HepG2 (cell line): ENCODE results near the gene DNAJC8. TPM values are rescaled to one million over a fixed set of nuclear protein-coding genes. Genes with fewer than 3 reads are reported as not detected.

Experiments used
- HDAC1 ChIP-seq: sonication (generic); formaldehyde crosslinking; IDR thresholded peaks from 2 replicates; pipeline ENCODE4 v1.5.1; 2020; ENCODE audit warnings: mild to moderate bottlenecking, missing genetic modification reagents
- LCORL ChIP-seq, 2 experiments: fragments of 450-650 bp in 1 of 2; sonication (generic) in 1 of 2; formaldehyde crosslinking in 1 of 2; IDR thresholded peaks; 2 replicates each; pipeline versions ENCODE4 v1.5.0 to v1.6.1; 2017 to 2020; ENCODE audit warnings: antibody characterized with exemption in 1 of 2, missing genetic modification reagents in 1 of 2
- MAFK ChIP-seq, 2 experiments: IDR thresholded peaks in 1 of 2; conservative IDR thresholded peaks in 1 of 2; 2 replicates each; pipeline ENCODE4 v1.6.1; 2011; ENCODE audit warnings: improper control_type of control experiment in 2 of 2, low read length in 2 of 2
- NCOR1 ChIP-seq: fragments of 200-600 bp; sonication (generic); IDR thresholded peaks from 2 replicates; pipeline ENCODE4 v1.7.0; 2017; ENCODE audit warnings: antibody characterized with exemption, low read length, borderline replicate concordance
- PHF21A ChIP-seq: sonication (generic); formaldehyde crosslinking; IDR thresholded peaks from 2 replicates; pipeline ENCODE4 v1.5.0; 2020; ENCODE audit warnings: mild to moderate bottlenecking, missing genetic modification reagents
- RXRA ChIP-seq: sonication (generic); formaldehyde crosslinking; IDR thresholded peaks from 2 replicates; pipeline ENCODE4 v1.5.1; 2020; ENCODE audit warnings: missing genetic modification reagents
- SAP130 ChIP-seq: IDR thresholded peaks from 2 replicates; pipeline ENCODE4 v1.6.1; 2016; ENCODE audit warnings: low read depth
- SOX13 ChIP-seq, 3 experiments: fragments of 450-650 bp in 1 of 3; sonication (generic) in 1 of 3; formaldehyde crosslinking in 1 of 3; IDR thresholded peaks in 2 of 3; conservative IDR thresholded peaks in 1 of 3; 2 replicates each; pipeline versions ENCODE4 v1.5.0 to v1.6.1; 2016 to 2020; ENCODE audit warnings: antibody characterized with exemption in 1 of 3, mild to moderate bottlenecking in 1 of 3, missing compliant biosample characterization in 1 of 3, missing genetic modification reagents in 1 of 3, moderate library complexity in 1 of 3
- SOX5 ChIP-seq: IDR thresholded peaks from 2 replicates; pipeline ENCODE4 v1.6.1; 2016; ENCODE audit warnings: borderline replicate concordance
- ZKSCAN5 ChIP-seq: sonication (generic); formaldehyde crosslinking; IDR thresholded peaks from 2 replicates; pipeline ENCODE4 v1.5.1; 2020; ENCODE audit warnings: mild to moderate bottlenecking, missing genetic modification reagents
- ZMYM3 ChIP-seq: sonication (generic); formaldehyde crosslinking; IDR thresholded peaks from 2 replicates; pipeline ENCODE4 v1.5.1; 2020; ENCODE audit warnings: mild to moderate bottlenecking, missing genetic modification reagents
- ZNF749 ChIP-seq: sonication (generic); formaldehyde crosslinking; IDR thresholded peaks from 2 replicates; pipeline ENCODE4 v1.8.0; 2022; ENCODE audit warnings: mild to moderate bottlenecking, missing genetic modification reagents, moderate library complexity, borderline replicate concordance
- polyA plus RNA-seq, 8 experiments: library from polyadenylated mRNA; depleted of rRNA in 3 of 8; stranded (reverse) in 7 of 8; unstranded in 1 of 8; fragments of >200 nt; fragmentation: Illumina TruSeq in 4 of 8; extraction: Trizol in 4 of 8; gene quantifications; 2 replicates each; pipeline versions ENCODE4 v1.2.1 to v1.2.3, GENCODE V29; 2011 to 2016; ENCODE audit warnings: low read depth in 4 of 8, missing spikeins in 1 of 8, mixed read lengths in 1 of 8; ENCODE audit not compliant: insufficient read depth in 1 of 8
- total RNA-seq, 5 experiments: library from RNA; depleted of rRNA; stranded (reverse); fragments of >200 nt; fragmentation: Illumina TruSeq; extraction: Trizol; gene quantifications; 2 replicates each; pipeline ENCODE4 v1.2.3, GENCODE V29; 2016; ENCODE audit warnings: low read depth in 1 of 5
- TF ChIP-seq, protein P1 (sequence below): sonication (generic); formaldehyde crosslinking; IDR thresholded peaks from 2 replicates; pipeline ENCODE4 v1.5.0; 2020; ENCODE audit warnings: mild to moderate bottlenecking, missing genetic modification reagents, borderline replicate concordance
- TF ChIP-seq, protein P2 (sequence below): IDR thresholded peaks from 2 replicates; pipeline ENCODE4 v1.6.1; 2016; ENCODE audit warnings: missing genetic modification reagents, missing compliant biosample characterization
- TF ChIP-seq, protein P3 (sequence below): sonication (generic); formaldehyde crosslinking; IDR thresholded peaks from 2 replicates; pipeline ENCODE4 v1.9.0; 2021; ENCODE audit warnings: missing genetic modification reagents, borderline replicate concordance
- TF ChIP-seq, protein P4 (sequence below): sonication (generic); formaldehyde crosslinking; IDR thresholded peaks from 2 replicates; pipeline ENCODE4 v1.4.0; 2020; ENCODE audit warnings: missing genetic modification reagents, mild to moderate bottlenecking, borderline replicate concordance
- TF ChIP-seq, protein P5 (sequence below): sonication (generic); formaldehyde crosslinking; conservative IDR thresholded peaks from 2 replicates; pipeline ENCODE4 v1.4.0; 2020; ENCODE audit warnings: mild to moderate bottlenecking, missing genetic modification reagents, moderate library complexity

DNAJC8 gene
- total and polyA plus RNA-seq, 2 of the 13 experiments (the other 11 are each of a cell fraction or from before 2014, with no cell fraction given) = 54.5 to 126 TPM

DNA sequence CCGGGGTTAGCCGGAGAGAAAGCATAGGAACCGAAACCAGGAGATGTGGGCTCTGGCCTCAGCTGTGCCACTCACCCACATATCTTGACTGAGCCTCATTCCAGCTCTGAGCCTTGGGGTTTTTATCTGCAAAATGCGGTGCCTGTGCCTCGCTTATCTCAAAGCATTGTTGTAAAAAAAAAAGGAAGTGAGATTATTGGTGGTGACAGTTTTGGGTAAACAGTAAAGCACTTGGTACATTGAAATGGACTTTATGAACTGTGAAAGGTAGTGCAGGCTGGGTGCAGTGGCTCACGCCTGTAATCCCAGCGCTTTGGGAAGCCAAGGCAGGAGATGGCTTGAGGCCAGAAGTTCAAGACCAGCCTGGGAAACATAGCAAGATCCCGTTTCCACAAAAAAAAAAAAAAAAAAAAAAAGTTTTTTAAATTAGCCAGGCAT lies 60.1 kb downstream of the DNAJC8 start (continued):
- TF ChIP-seq, protein P1, sequence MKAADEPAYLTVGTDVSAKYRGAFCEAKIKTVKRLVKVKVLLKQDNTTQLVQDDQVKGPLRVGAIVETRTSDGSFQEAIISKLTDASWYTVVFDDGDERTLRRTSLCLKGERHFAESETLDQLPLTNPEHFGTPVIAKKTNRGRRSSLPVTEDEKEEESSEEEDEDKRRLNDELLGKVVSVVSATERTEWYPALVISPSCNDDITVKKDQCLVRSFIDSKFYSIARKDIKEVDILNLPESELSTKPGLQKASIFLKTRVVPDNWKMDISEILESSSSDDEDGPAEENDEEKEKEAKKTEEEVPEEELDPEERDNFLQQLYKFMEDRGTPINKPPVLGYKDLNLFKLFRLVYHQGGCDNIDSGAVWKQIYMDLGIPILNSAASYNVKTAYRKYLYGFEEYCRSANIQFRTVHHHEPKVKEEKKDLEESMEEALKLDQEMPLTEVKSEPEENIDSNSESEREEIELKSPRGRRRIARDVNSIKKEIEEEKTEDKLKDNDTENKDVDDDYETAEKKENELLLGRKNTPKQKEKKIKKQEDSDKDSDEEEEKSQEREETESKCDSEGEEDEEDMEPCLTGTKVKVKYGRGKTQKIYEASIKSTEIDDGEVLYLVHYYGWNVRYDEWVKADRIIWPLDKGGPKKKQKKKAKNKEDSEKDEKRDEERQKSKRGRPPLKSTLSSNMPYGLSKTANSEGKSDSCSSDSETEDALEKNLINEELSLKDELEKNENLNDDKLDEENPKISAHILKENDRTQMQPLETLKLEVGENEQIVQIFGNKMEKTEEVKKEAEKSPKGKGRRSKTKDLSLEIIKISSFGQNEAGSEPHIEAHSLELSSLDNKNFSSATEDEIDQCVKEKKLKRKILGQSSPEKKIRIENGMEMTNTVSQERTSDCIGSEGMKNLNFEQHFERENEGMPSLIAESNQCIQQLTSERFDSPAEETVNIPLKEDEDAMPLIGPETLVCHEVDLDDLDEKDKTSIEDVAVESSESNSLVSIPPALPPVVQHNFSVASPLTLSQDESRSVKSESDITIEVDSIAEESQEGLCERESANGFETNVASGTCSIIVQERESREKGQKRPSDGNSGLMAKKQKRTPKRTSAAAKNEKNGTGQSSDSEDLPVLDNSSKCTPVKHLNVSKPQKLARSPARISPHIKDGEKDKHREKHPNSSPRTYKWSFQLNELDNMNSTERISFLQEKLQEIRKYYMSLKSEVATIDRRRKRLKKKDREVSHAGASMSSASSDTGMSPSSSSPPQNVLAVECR (CRISPR knock-in tag) = no peak
- TF ChIP-seq ZNF749 (CRISPR knock-in tag) = no peak
- TF ChIP-seq PHF21A (CRISPR knock-in tag) = 0 out of 2 replicates have a peak, but pooled peaks have one; percentile 24
- TF ChIP-seq, protein P2, sequence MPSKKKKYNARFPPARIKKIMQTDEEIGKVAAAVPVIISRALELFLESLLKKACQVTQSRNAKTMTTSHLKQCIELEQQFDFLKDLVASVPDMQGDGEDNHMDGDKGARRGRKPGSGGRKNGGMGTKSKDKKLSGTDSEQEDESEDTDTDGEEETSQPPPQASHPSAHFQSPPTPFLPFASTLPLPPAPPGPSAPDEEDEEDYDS (CRISPR knock-in tag) = peak; percentile 28; the same call in 1 of the 2 replicates
- TF ChIP-seq SAP130 (CRISPR knock-in tag) = peak; percentile 27; the same call in 1 of the 2 replicates
- TF ChIP-seq, protein P3, sequence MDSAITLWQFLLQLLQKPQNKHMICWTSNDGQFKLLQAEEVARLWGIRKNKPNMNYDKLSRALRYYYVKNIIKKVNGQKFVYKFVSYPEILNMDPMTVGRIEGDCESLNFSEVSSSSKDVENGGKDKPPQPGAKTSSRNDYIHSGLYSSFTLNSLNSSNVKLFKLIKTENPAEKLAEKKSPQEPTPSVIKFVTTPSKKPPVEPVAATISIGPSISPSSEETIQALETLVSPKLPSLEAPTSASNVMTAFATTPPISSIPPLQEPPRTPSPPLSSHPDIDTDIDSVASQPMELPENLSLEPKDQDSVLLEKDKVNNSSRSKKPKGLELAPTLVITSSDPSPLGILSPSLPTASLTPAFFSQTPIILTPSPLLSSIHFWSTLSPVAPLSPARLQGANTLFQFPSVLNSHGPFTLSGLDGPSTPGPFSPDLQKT (CRISPR knock-in tag) = no peak
- TF ChIP-seq RXRA (CRISPR knock-in tag) = no peak
- no peak for TF ChIP-seq MAFK (conservative IDR thresholded peaks at IDR 0.05 in 1 of 2, IDR thresholded peaks at IDR 0.05 in 1 of 2; ENCODE audit: low read length in 2 of 2)
- peak; percentile 57; the same call in 1 of the 2 replicates for TF ChIP-seq ZMYM3 (CRISPR knock-in tag)
- TF ChIP-seq, protein P4, sequence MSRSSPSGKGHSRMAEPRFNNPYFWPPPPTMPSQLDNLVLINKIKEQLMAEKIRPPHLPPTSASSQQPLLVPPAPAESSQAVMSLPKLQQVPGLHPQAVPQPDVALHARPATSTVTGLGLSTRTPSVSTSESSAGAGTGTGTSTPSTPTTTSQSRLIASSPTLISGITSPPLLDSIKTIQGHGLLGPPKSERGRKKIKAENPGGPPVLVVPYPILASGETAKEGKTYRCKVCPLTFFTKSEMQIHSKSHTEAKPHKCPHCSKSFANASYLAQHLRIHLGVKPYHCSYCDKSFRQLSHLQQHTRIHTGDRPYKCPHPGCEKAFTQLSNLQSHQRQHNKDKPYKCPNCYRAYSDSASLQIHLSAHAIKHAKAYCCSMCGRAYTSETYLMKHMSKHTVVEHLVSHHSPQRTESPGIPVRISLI (CRISPR knock-in tag) = peak; percentile 70; the same call in 1 of the 2 replicates
- TF ChIP-seq SOX5 (CRISPR knock-in tag) = peak; percentile 57; the same call in 1 of the 2 replicates
- TF ChIP-seq NCOR1 = peak; percentile 28; the same call in 1 of the 2 replicates
- TF ChIP-seq, protein P5, sequence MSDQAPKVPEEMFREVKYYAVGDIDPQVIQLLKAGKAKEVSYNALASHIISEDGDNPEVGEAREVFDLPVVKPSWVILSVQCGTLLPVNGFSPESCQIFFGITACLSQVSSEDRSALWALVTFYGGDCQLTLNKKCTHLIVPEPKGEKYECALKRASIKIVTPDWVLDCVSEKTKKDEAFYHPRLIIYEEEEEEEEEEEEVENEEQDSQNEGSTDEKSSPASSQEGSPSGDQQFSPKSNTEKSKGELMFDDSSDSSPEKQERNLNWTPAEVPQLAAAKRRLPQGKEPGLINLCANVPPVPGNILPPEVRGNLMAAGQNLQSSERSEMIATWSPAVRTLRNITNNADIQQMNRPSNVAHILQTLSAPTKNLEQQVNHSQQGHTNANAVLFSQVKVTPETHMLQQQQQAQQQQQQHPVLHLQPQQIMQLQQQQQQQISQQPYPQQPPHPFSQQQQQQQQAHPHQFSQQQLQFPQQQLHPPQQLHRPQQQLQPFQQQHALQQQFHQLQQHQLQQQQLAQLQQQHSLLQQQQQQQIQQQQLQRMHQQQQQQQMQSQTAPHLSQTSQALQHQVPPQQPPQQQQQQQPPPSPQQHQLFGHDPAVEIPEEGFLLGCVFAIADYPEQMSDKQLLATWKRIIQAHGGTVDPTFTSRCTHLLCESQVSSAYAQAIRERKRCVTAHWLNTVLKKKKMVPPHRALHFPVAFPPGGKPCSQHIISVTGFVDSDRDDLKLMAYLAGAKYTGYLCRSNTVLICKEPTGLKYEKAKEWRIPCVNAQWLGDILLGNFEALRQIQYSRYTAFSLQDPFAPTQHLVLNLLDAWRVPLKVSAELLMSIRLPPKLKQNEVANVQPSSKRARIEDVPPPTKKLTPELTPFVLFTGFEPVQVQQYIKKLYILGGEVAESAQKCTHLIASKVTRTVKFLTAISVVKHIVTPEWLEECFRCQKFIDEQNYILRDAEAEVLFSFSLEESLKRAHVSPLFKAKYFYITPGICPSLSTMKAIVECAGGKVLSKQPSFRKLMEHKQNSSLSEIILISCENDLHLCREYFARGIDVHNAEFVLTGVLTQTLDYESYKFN = peak; percentile 39; the same call in 1 of the 2 replicates
- 0 out of 2 replicates have a peak, but pooled peaks have one; percentile 37 for TF ChIP-seq HDAC1 (CRISPR knock-in tag)
- TF ChIP-seq ZKSCAN5 (CRISPR knock-in tag) = peak; percentile 90
- no peak for TF ChIP-seq LCORL (IDR thresholded peaks at IDR 0.05)
- 0 out of 2 replicates have a peak, but pooled peaks have one; percentile 22 for TF ChIP-seq LCORL (CRISPR knock-in tag; IDR thresholded peaks at IDR 0.05)
- no peak for TF ChIP-seq SOX13 (IDR thresholded peaks at IDR 0.05)
- peak in 1 of 2 experiments; percentile 70; a peak in 2 of 4 replicates for TF ChIP-seq SOX13 (CRISPR knock-in tag; conservative IDR thresholded peaks at IDR 0.05 in 1 of 2, IDR thresholded peaks at IDR 0.05 in 1 of 2)
